Skin of body (tissue), 2 donors: Measurements from ENCODE around the gene RGS19. TPM values are rescaled to one million over a fixed set of nuclear protein-coding genes. Genes with fewer than 3 reads are reported as not detected.
A peak's percentile ranks its signal among the peaks of the same experiment; 100 is the strongest.

Experiments
- DNase-seq: peaks from one replicate; lab custom pipeline; 2025; lab: John Stamatoyannopoulos, UW
- total RNA-seq: library from RNA; depleted of rRNA; stranded (reverse); fragments of >200 nt; gene quantifications from one replicate; pipeline ENCODE4 v1.2.3, GENCODE V29; 2014

RGS19 gene
- total RNA-seq, 1 donor from 2014 or later = 6.6 TPM

GRCh38 chr20:64049060-64049877 is 30.0 kb downstream of the RGS19 start, which contains the start of gene SOX18:
Gene SOX18 (minus strand): TSS chr20:64049639. CDS start chr20:64049516, 123 bp downstream.
- no peak for DNase-seq

DNA sequence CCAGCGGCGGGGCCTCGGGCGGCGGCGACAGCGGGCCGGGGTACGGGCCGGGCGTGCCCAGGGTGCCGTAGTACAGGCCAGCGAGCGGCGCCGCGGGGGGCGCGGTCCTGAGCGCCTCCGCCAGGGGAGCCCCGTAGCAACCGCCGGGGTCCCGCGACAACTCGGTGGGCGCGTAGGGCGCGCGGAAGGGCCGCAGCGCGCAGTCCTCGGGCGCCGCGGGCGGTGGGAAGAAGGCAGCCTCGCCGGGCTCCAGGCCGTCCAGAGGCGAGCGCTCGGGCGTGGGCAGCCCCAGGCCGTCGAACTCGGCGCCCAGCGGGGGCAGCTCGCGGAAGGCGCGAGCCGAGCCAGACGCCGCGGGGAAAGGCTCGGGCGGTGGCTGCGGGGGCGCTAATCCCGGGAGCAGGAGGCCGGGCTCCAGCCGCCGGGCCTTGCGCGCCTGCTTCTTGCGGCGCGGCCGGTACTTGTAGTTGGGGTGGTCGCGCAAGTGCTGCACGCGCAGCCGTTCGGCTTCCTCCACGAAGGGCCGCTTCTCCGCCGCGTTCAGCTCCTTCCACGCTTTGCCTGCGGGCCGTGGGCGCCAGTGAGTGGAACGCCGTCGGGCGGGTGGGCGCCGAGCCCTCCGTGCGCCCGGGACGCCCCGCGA is 30.8 kb downstream of the RGS19 start:
- DNase-seq = no peak

DNA sequence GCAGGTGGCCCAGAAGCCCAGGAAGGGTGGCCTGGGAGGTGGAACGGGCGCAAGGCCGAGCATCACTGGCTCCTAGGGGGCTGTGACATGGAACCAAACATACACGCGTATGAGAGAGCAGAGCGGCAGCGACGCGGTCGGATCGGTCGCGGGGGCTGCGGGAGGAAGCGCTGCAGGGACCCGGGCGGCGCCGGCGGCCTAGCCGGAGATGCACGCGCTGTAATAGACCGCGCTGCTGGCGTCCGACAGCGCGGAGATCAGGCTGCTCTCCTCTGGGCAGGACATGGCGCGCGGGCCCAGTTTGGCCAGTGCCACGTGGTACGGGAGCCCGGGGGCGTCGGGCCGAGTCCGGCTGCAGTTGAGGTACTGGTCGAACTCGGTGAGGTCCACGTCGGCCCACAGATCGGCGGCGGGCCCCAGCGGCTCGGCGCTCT is 31.3 kb downstream of the RGS19 start:
- no peak for DNase-seq

GRCh38 chr20:64047046-64047389 is 32.3 kb downstream of the RGS19 start:
- no peak for DNase-seq

GRCh38 chr20:64045346-64046011 is 33.8 kb downstream of the RGS19 start:
- DNase-seq = no peak

DNA sequence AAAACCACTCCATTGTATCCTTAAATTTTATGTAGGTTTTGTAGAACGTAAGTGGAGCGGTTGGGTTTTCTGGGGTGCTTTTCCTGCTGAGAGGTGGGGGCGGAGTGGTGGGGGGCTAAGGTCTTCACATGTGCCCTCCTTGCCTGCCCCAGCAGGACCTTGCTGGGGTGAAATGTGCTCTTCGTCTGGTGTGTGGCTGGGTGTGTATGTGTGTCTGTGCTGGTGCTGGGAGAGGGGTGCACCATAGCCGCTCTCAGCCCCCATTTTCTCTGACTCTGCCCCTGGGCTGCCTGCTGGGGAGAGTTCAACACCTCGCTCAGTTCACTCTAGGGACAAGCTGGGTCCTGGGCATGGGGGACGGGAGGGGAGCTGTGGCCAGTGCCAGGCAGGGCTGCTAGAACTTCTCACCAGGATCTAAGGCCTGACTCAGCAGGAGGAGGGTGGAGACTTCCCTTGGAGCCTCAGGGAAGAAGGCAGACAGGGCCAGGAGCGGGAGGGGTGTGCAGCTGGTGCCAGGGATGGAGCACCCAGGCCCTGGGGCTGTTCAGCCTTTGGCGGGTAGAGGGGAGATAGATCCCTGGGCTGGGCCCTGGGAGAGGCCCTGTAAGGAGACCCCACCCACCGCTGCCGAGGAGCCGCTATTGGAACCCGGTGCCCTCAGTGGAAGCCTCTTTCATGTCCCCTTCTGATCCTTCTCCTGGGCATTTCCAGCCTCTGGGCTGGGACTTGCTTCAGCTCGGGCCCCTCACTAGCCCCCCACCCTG is 34.7 kb downstream of the RGS19 start:
- no peak for DNase-seq

DNA sequence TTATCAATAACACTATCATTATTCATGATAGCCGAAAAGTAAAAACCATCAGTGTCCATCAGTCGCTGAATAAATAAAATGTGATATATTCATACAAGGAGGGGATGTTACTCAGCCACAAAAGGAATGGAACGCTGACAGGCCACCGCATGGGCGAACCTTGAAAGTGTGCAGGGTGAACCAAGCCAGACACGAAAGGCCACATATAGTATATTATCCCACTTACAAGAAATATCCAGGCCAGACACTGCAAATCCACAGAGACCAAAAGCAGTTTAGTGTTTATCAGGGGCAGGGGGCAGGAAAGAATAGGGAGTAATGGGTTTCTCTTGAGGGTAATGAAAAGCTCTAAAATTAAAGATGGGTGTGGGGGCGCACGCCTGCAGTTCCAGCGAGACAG is 35.5 kb downstream of the RGS19 start:
- DNase-seq = no peak

- no peak for DNase-seq
Measured at GRCh38 chr20:64042054-64042781, 37.1 kb downstream of the RGS19 start.

- no peak for DNase-seq
Measured at GRCh38 chr20:64041781-64042053, 37.6 kb downstream of the RGS19 start.

- no peak for DNase-seq
Measured at GRCh38 chr20:64041040-64041780, 38.1 kb downstream of the RGS19 start.

- DNase-seq = no peak
Measured at GRCh38 chr20:64040231-64041039, 38.9 kb downstream of the RGS19 start.

GRCh38 chr20:64039293-64040160 is 39.8 kb downstream of the RGS19 start:
- DNase-seq = no peak

DNA sequence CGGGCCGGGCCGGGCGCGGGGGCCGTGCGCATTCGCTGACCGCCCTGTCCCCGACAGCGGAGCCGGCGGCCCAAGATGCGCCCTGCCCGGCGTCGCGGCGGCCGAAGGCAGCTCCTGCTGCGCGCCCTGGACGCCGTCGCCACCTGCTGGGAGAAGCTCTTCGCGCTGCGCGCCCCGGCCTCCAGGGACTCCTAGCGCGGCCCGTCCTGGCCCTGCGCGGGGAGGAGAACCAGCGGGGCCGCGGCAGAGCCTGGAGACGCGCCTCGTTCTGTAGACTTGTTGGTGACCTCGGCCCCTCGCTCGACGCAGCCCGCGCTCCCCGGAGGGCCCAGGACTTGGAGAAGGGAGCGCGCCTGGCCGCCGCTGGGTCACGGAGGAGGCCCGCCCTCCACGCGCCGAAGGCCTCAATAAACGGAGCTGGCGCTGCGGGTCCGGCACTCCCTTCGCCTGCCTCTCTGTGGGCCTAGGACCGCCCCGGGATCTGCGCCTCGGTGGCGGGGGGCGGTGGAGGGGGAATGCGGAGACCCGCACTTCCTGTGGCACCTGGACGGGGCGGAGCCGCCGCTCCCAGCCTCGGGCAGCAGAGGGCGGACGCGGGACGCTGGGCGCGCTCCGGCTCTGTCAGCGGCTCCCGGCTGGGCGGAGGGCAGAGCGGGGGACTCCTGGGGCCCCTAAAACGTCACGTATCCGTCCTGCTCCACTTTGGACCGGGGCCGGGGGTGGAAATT is 40.6 kb downstream of the RGS19 start:
- DNase-seq = peak; percentile 32

GRCh38 chr20:64038224-64038564 is 41.1 kb downstream of the RGS19 start:
- DNase-seq = no peak

DNA sequence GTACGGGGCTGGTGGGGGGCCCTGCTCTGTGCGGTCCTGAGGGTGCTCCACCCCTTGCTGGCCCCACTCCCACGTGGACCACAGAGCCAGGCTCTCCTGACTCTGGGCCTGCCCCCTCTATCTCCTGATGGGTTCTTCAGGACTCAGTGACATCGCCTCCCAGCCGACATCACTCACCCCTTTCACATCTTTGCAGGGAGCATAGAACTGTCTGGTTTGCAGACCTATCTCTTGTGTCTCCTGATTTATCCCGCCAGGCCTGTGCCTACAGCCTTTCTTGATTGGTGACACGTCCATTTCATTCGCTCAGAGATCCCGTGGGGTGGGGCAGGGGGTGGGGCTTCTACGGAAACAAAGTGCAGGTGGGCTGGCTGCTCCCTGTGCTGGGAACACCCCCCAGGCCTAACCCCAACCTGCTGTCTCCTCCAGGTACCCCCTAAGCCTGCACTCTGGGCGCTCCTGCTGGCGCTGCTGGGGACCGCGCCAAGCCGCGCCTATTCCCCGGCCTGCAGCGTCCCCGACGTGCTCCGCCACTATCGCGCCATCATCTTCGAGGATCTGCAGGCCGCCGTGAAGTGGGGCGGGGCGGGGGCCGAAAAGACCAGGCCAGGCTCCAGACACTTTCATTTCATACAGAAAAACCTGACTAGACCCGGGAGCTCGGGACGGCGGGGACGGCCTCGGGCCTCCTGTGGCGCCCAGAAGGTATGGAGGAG is 41.7 kb downstream of the RGS19 start:
- DNase-seq = no peak

GRCh38 chr20:64037199-64037497 is 42.2 kb downstream of the RGS19 start:
- no peak for DNase-seq

DNA sequence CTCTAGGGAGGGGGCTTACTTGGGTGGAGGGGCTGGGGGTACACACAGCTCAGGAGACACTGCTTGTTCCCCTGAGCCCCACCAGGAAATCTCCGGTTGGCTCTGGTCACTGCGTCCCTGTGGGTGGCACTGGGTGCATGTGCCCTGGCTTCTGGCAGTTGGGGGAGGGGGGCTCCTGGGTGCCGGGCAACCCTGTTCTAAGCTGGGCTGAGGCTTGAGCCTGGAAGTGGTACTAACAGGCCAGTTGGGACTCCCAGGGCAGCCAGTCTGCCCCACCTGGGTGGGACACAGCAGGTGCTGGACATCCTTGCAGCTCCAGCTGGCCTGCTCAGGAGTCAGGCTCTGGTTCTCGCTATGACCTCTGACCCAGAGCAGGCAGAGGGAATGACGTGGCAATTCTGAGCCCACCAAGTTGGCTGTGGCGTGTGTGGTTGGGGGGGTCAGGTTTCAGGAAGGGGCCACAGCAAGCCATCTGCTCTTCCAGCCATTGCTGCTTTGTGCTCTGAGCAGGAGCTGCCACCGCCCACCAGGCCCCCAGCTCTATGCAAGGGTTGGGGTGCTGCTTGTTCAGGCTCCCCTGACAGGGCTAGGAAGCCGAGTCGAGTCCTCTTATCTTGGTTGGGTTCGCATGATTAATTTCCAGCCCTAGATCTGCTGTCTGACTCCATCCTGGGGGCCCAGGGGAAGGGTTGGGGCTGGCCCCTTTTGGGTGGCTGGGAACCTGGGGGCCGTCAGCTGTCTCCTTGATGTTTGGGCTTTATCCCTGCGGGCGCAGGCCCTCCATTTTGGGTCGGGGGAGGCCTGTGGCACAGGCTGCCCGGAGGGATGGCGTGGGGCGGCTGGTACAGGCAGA is 42.7 kb downstream of the RGS19 start:
- DNase-seq = no peak
